ENCODE results near the gene SNX8. TPM values are rescaled to one million over a fixed set of nuclear protein-coding genes. Genes with fewer than 3 reads are reported as not detected.

Gene SNX8
- total RNA-seq, 1 experiment from 2014 or later, result 40.6 TPM

DNA sequence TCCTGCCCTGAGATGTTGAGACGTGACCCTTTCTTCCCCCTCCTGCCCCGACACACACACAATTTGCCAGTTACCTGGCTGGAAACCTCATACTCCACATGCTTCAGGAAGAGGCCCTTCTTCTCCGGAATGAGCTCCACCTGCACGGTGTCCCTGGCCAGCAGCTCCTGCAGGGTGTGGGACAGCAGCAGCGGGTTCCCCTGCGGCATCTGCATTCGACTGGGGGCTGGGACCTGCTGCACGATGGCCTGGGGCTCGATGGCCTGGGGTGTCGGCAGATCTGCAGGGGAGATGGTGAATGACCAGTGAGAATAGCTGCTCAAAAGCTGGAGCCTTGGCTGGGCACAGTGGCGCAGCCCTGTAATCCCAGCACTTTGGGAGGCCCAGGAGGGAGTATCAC, 36.2 kb downstream of the SNX8 start:
- Histone ChIP-seq H3K23ac (ENCODE audit: insufficient read length, low read depth, low read length) (no peak overlapping the region), H3K18ac (ENCODE audit: insufficient read length, low read depth, low read length) (no peak overlapping the region), H4K8ac (replicated peaks; ENCODE audit: insufficient read length, low read depth, low read length) (no peak overlapping the region), H3K4me1 (ENCODE audit: insufficient read depth, low read length) (no peaks in the 10 kb centered on the region), H3K9ac (ENCODE audit: extremely low read depth, insufficient read length, low read length) (no peak overlapping the region), H3K14ac (ENCODE audit: insufficient read depth, low read length) (no peak overlapping the region), H4K91ac (ENCODE audit: insufficient read length, low read depth, low read length) (no peak overlapping the region), H3K4ac (ENCODE audit: low read depth, low read length) (no peak overlapping the region), H2BK12ac (ENCODE audit: insufficient read length, low read depth, low read length) (no peak overlapping the region), H2BK5ac (ENCODE audit: insufficient read length, low read length) (no peak overlapping the region), H2AFZ (ENCODE audit: low read length) (no peak overlapping the region), H4K20me1 (ENCODE audit: control insufficient read depth, insufficient read depth, insufficient read length) (no peaks in the 10 kb centered on the region), H3K27ac (ENCODE audit: insufficient read length, low read depth, low read length) (no peak overlapping the region), H4K5ac (ENCODE audit: insufficient read length, low read depth, low read length) (no peak overlapping the region), H3T11ph (ENCODE audit: low read length) (no peak overlapping the region), H3K79me2 (ENCODE audit: insufficient read depth, low read length) (no peaks in the 10 kb centered on the region), H2BK15ac (ENCODE audit: low read depth, low read length) (no peak overlapping the region), H2BK120ac (ENCODE audit: low read depth, low read length, poor library complexity, severe bottlenecking) (no peak overlapping the region), H3K27me3 (ENCODE audit: insufficient read depth, low read length) (no peaks in the 10 kb centered on the region), H3K4me2 (ENCODE audit: insufficient read depth, insufficient read length, low read length) (no peak overlapping the region), H2AK5ac (ENCODE audit: insufficient read length, low read length) (no peak overlapping the region), H3K23me2 (ENCODE audit: insufficient read length, low read depth, low read length, poor library complexity, severe bottlenecking) (no peaks in the 10 kb centered on the region), H3K9me3 (ENCODE audit: control insufficient read depth, low read depth, low read length) (no peaks in the 10 kb centered on the region), H2BK20ac (ENCODE audit: low read depth, low read length, poor library complexity, severe bottlenecking) (no peak overlapping the region), H3K56ac (ENCODE audit: insufficient read length, low read depth, low read length) (no peak overlapping the region), H3K79me1 (ENCODE audit: insufficient read depth, low read depth, low read length, poor library complexity, severe bottlenecking) (no peaks in the 10 kb centered on the region)
- no CpG with 5 or more reads among the region's 11 CpGs for WGBS (ENCODE audit: extremely low coverage, insufficient read length, low lambda C conversion rate)
- H3K4me3 Mint-ChIP-seq, result no peak overlapping the region
- TF ChIP-seq, protein P1, sequence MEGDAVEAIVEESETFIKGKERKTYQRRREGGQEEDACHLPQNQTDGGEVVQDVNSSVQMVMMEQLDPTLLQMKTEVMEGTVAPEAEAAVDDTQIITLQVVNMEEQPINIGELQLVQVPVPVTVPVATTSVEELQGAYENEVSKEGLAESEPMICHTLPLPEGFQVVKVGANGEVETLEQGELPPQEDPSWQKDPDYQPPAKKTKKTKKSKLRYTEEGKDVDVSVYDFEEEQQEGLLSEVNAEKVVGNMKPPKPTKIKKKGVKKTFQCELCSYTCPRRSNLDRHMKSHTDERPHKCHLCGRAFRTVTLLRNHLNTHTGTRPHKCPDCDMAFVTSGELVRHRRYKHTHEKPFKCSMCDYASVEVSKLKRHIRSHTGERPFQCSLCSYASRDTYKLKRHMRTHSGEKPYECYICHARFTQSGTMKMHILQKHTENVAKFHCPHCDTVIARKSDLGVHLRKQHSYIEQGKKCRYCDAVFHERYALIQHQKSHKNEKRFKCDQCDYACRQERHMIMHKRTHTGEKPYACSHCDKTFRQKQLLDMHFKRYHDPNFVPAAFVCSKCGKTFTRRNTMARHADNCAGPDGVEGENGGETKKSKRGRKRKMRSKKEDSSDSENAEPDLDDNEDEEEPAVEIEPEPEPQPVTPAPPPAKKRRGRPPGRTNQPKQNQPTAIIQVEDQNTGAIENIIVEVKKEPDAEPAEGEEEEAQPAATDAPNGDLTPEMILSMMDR (conservative IDR thresholded peaks at IDR 0.05), result no peak
- H3K27ac Mint-ChIP-seq, result peak overlapping the region in 2 of 3 experiments; percentile 2 to 74; a peak in 3 of 7 replicates
- peaks cover 11 to 19% of the 10 kb centered on the region in 2 experiments for H3K4me1 Mint-ChIP-seq
- H3K36me3 Mint-ChIP-seq (ENCODE audit: insufficient read depth in 1 of 3, low read depth in 3 of 3), result peaks cover 3 to 26% (median 17%) of the 10 kb centered on the region in 3 experiments; a peak in 6 of 7 replicates
- H3K9me3 Mint-ChIP-seq, result no peaks in the 10 kb centered on the region
- H3K27me3 Mint-ChIP-seq (ENCODE audit: low read depth), result no peaks in the 10 kb centered on the region
- no peak for DNase-seq

Measured in H9 (cell line).